CD14-positive monocyte (primary cell): Measurements from ENCODE around the gene ADCY7. TPM values are rescaled to one million over a fixed set of nuclear protein-coding genes. Genes with fewer than 3 reads are reported as not detected.

ENCODE experiments used
- DNase-seq, 3 donors: peaks; one replicate each; pipeline ENCODE4 v3.0.0-alpha.2; 2011 to 2022
- H2AFZ ChIP-seq: 2 replicates; pipeline ENCODE4 v1.6.0; 2012; ENCODE audit warnings: mild to moderate bottlenecking, low read depth, low read length, inconsistent platforms; ENCODE audit not compliant: insufficient read depth, poor library complexity, severe bottlenecking
- H3K27ac ChIP-seq, 2 donors: 1 replicate in 1 of 2; 2 replicates in 1 of 2; pipeline ENCODE4 v1.5.1; 2012 to 2013; ENCODE audit warnings: low read length in 2 of 2, control low read depth in 1 of 2, inconsistent platforms in 1 of 2, low read depth in 1 of 2, mild to moderate bottlenecking in 1 of 2
- H3K27me3 ChIP-seq, 2 donors: one replicate each; pipeline versions ENCODE4 v1.6.0 to v1.6.1; 2011 to 2013; ENCODE audit warnings: low read length in 2 of 2; ENCODE audit not compliant: control insufficient read depth in 2 of 2, insufficient read depth in 2 of 2
- H3K36me3 ChIP-seq, 2 donors: replicated peaks in 1 of 2; 1 replicate in 1 of 2; 2 replicates in 1 of 2; pipeline versions ENCODE4 v1.5.1 to v1.6.1; 2012 to 2013; ENCODE audit warnings: low read length in 2 of 2, control low read depth in 1 of 2, inconsistent platforms in 1 of 2, mild to moderate bottlenecking in 1 of 2; ENCODE audit not compliant: insufficient read depth in 2 of 2, control insufficient read depth in 1 of 2
- H3K4me1 ChIP-seq, 2 donors: 1 replicate in 1 of 2; 2 replicates in 1 of 2; pipeline versions ENCODE4 v1.5.1 to v1.6.1; 2012 to 2013; ENCODE audit warnings: low read length in 2 of 2, control low read depth in 1 of 2, inconsistent platforms in 1 of 2, mild to moderate bottlenecking in 1 of 2, moderate library complexity in 1 of 2; ENCODE audit not compliant: insufficient read depth in 2 of 2, control insufficient read depth in 1 of 2
- H3K4me2 ChIP-seq: replicated peaks from 2 replicates; pipeline ENCODE3; 2012; ENCODE audit warnings: low read length, moderate library complexity, mild to moderate bottlenecking; ENCODE audit not compliant: poor library complexity, severe bottlenecking; ENCODE audit errors: extremely low read depth
- H3K4me3 ChIP-seq, 3 experiments: fragments of 200-600 bp in 1 of 3; sonication (generic) in 1 of 3; replicated peaks in 1 of 3; 1 replicate in 2 of 3; 2 replicates in 1 of 3; pipeline ENCODE4 v1.5.1; 2011 to 2013; ENCODE audit warnings: low read length in 3 of 3, mild to moderate bottlenecking in 3 of 3, control low read depth in 2 of 3, low read depth in 2 of 3, inconsistent platforms in 1 of 3, moderate library complexity in 1 of 3
- H3K79me2 ChIP-seq: 2 replicates; pipeline ENCODE4 v1.6.0; 2012; ENCODE audit warnings: mild to moderate bottlenecking, control low read depth, inconsistent platforms, low read length, moderate library complexity; ENCODE audit not compliant: insufficient read depth
- H3K9ac ChIP-seq: 2 replicates; pipeline ENCODE4 v1.6.0; 2017; ENCODE audit warnings: low read length, mild to moderate bottlenecking; ENCODE audit not compliant: insufficient read depth, poor library complexity, severe bottlenecking
- H3K9me3 ChIP-seq, 2 donors: replicated peaks in 1 of 2; 1 replicate in 1 of 2; 2 replicates in 1 of 2; pipeline versions ENCODE4 v1.5.1 to v1.6.1; 2012 to 2013; ENCODE audit warnings: low read length in 2 of 2, control low read depth in 1 of 2; ENCODE audit not compliant: control insufficient read depth in 1 of 2, insufficient read depth in 1 of 2
- H4K20me1 ChIP-seq: 2 replicates; pipeline ENCODE4 v1.6.0; 2012; ENCODE audit warnings: mild to moderate bottlenecking, low read length, control low read depth, moderate library complexity; ENCODE audit not compliant: insufficient read depth
- H3K27ac Mint-ChIP-seq, 7 donors: one replicate each; pipeline ENCODE4 v1.8.0; 2020; ENCODE audit warnings: mild to moderate bottlenecking in 7 of 7, mixed read lengths in 7 of 7, moderate library complexity in 6 of 7, inconsistent platforms in 2 of 7
- H3K27me3 Mint-ChIP-seq, 3 donors: one replicate each; pipeline ENCODE4 v1.8.0; 2021 to 2022; ENCODE audit warnings: low read depth in 3 of 3, mild to moderate bottlenecking in 3 of 3, mixed read lengths in 3 of 3, moderate library complexity in 3 of 3, inconsistent platforms in 1 of 3
- H3K36me3 Mint-ChIP-seq, 2 donors: one replicate each; pipeline ENCODE4 v1.8.0; 2020; ENCODE audit warnings: mixed read lengths in 2 of 2, inconsistent platforms in 1 of 2, mild to moderate bottlenecking in 1 of 2
- H3K4me1 Mint-ChIP-seq: one replicate; pipeline ENCODE4 v1.8.0; 2020; ENCODE audit warnings: mild to moderate bottlenecking, mixed read lengths
- H3K4me3 Mint-ChIP-seq, 2 donors: one replicate each; pipeline ENCODE4 v1.8.0; 2020; ENCODE audit warnings: mild to moderate bottlenecking in 2 of 2, mixed read lengths in 2 of 2, moderate library complexity in 1 of 2
- H3K9me3 Mint-ChIP-seq, 7 donors: one replicate each; pipeline ENCODE4 v1.8.0; 2020 to 2022; ENCODE audit warnings: mixed read lengths in 7 of 7, mild to moderate bottlenecking in 6 of 7, moderate library complexity in 6 of 7, inconsistent platforms in 2 of 7
- WGBS: methylation state at CpG from one replicate; pipeline ENCODE4 v1.1.5; 2013; ENCODE audit warnings: missing lambda C conversion rate; ENCODE audit not compliant: insufficient coverage; 5-methylcytosine and 5-hydroxymethylcytosine counted together
- intact Hi-C, 2 donors: fragments of 100-400 bp; cut with micrococcal nuclease; formaldehyde crosslinking; loops; one replicate each; pipeline versions ENCODE4 v1.15.0 to v1.15.1; 2023
- polyA minus RNA-seq: library from RNA; depleted of rRNA, polyadenylated mRNA; stranded (reverse); fragments of >200 nt; gene quantifications from 2 replicates; pipeline ENCODE4 v1.2.3, GENCODE V29; 2012
- polyA plus RNA-seq, 3 donors: library from polyadenylated mRNA; depleted of rRNA in 1 of 3; unstranded in 2 of 3; stranded (reverse) in 1 of 3; fragments of 300-500 nt in 2 of 3; fragments of >200 nt in 1 of 3; fragmentation: Illumina TruSeq in 2 of 3; gene quantifications; 1 replicate in 2 of 3; 2 replicates in 1 of 3; pipeline ENCODE4 v1.2.3, GENCODE V29; 2012 to 2021
- total RNA-seq, 12 experiments: library from RNA in 1 of 12; stranded (reverse) in 1 of 12; fragments of 120-200 nt in 1 of 12; gene quantifications; one replicate each; pipeline ENCODE4 v1.2.4 and lab custom pipeline; 2013 to 2026; ENCODE audit warnings: mixed read lengths in 6 of 12, inconsistent platforms in 1 of 12
- TF ChIP-seq, protein P1 (sequence below): fragments of 200-600 bp; IDR thresholded peaks from one replicate; pipeline ENCODE4 v1.8.0; 2022; ENCODE audit warnings: antibody characterized with exemption, mild to moderate bottlenecking

Gene ADCY7
- 158 TPM for total RNA-seq (2013)
- polyA plus RNA-seq: 100 to 1,000 TPM in 1 of 3 donors, 10 to 100 TPM in 2; 53.1 to 230 (median 91.5) TPM
- 316 and 332 TPM in 2 replicates for polyA minus RNA-seq
- 35.4 to 305 (median 242) reads per million in 11 experiments for total RNA-seq (lab: John Stamatoyannopoulos, UW)

DNA sequence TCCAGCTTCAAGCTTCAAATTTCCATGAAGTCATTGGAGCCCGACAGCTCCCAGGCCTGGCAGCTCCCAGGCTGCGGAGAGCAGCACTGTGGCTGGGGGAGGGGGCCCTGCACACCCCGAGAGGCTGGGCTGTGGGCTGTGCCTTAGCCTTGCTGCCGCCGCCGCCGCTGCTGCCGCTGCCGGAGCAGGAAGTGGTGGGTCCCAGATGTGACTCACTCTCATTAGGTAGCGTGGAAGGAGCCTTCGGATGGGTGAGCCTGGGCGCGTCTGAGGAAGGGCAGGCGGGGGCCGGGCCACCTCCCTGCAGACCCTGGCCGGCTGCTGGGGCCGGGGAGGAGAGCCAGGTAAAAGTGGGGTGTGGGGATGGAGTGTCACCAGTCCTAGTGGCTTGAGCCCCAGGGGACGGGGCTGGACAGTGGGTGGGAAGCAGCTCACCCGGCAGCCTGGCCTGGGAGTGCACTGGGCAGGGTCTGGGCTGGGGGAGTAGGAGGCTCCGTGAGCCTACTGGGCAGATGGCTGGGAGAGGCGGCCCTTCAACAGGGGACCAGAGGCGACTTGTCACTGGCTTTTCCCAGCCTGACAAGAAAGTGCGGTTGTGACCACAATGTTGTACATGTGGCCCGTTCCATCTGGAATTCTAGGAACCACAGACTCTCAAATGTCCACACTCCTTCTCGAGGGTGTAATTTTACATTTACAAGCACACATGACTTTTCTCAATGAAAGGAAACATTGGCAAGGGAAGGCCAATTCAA, at the start of gene ADCY7:
Gene ADCY7, plus strand, starts transcription at position 215 of the 755 bp plus-strand sequence. CDS start 21,629 bp downstream, outside the sequence.
- Mint-ChIP-seq H3K4me3 (peak within 1 kb of the TSS; percentile 72 to 89), H3K27ac (peak within 1 kb of the TSS; percentile 85 to 97 (median 90)), H3K4me1 (peaks cover 86% of the 10 kb centered on the region), H3K9me3 (peaks cover 0 to 3% (median 0%) of the 10 kb centered on the region in 7 donors), H3K36me3 (peaks cover 11 to 12% of the 10 kb centered on the region in 2 donors), H3K27me3 (peaks cover 0 to 6% (median 0%) of the 10 kb centered on the region in 3 donors)
- Histone ChIP-seq H3K36me3 (no peaks in the 10 kb centered on the region), H3K4me1 (peaks cover 75 to 83% of the 10 kb centered on the region in 2 donors), H2AFZ (peak within 1 kb of the TSS; percentile 73), H3K27me3 (no peaks in the 10 kb centered on the region), H3K79me2 (peaks cover 78% of the 10 kb centered on the region), H4K20me1 (no peaks in the 10 kb centered on the region), H3K9me3 (no peaks in the 10 kb centered on the region), H3K4me2 (peak within 1 kb of the TSS; percentile 95), H3K4me3 (peak within 1 kb of the TSS; percentile 40 to 80 (median 62)), H3K9ac (peak within 1 kb of the TSS; percentile 86), H3K27ac (peak within 1 kb of the TSS; percentile 53 to 97)
- peak; percentile 77 to 88 (median 85) for DNase-seq
- TF ChIP-seq, protein P1, sequence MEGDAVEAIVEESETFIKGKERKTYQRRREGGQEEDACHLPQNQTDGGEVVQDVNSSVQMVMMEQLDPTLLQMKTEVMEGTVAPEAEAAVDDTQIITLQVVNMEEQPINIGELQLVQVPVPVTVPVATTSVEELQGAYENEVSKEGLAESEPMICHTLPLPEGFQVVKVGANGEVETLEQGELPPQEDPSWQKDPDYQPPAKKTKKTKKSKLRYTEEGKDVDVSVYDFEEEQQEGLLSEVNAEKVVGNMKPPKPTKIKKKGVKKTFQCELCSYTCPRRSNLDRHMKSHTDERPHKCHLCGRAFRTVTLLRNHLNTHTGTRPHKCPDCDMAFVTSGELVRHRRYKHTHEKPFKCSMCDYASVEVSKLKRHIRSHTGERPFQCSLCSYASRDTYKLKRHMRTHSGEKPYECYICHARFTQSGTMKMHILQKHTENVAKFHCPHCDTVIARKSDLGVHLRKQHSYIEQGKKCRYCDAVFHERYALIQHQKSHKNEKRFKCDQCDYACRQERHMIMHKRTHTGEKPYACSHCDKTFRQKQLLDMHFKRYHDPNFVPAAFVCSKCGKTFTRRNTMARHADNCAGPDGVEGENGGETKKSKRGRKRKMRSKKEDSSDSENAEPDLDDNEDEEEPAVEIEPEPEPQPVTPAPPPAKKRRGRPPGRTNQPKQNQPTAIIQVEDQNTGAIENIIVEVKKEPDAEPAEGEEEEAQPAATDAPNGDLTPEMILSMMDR: no peak
- intact Hi-C loops: loop anchor here (1.0 to 10.0 kb wide), 2 partner anchors 13 to 232 kb away; no protein-coding TSS in a partner anchor
- under 1% methylated on average over 22 of the region's 25 CpGs for WGBS

DNA sequence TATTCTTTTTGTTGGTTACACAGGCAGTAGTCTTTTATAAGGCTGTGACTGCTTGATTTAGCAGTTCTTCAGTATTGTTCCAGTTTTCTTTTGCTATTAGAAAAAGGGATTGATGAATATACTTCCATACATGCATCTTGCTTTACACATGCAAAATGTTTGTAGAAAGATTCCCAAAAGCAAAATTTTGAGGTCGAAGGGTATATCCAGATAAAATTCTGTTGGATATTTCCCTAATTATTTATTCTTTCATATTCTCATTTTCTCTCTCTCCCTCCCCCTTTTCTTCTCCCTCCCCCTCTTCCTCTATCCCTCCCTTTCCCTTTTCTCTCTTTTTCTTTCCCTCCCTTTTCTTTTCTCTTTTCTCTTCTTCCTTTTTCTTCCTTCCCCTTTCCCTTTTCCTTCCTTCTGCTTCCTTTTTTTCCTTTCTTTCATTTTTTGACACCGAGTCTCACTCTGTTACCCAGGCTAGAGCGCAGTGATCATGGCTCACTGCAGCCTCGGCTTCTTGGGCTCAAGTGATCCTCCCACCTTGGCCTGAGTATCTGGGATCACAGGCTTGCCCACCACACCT, 46.9 kb upstream of the ADCY7 start:
- no peak overlapping the region for H3K4me3 Mint-ChIP-seq
- H3K36me3 Mint-ChIP-seq: peaks cover 74 to 88% of the 10 kb centered on the region in 2 donors
- H4K20me1 ChIP-seq: peaks cover 4% of the 10 kb centered on the region
- no peaks in the 10 kb centered on the region for H3K79me2 ChIP-seq
- no peak overlapping the region for H3K4me2 ChIP-seq
- H3K9me3 Mint-ChIP-seq: no peaks in the 10 kb centered on the region
- intact Hi-C loops: loop anchor here in 1 of 2 donors (10.0 kb wide), 1 partner anchor 145 kb away; the partner anchor contains the start of gene BRD7
- TF ChIP-seq, protein P1: no peak
- H3K27me3 ChIP-seq: no peaks in the 10 kb centered on the region
- H2AFZ ChIP-seq: no peak overlapping the region
- H3K36me3 ChIP-seq: peaks cover 83 to 94% of the 10 kb centered on the region in 2 donors
- H3K4me1 Mint-ChIP-seq: no peaks in the 10 kb centered on the region
- H3K9me3 ChIP-seq: no peaks in the 10 kb centered on the region
- H3K27ac Mint-ChIP-seq: peak overlapping the region in 1 of 7 donors; percentile 34
- H3K27me3 Mint-ChIP-seq: no peaks in the 10 kb centered on the region
- no peak overlapping the region for H3K9ac ChIP-seq
- H3K27ac ChIP-seq: no peak overlapping the region
- 91% methylated on average over 4 of the region's 4 CpGs for WGBS
- no peak for DNase-seq
- no peaks in the 10 kb centered on the region for H3K4me1 ChIP-seq
- H3K4me3 ChIP-seq: no peak overlapping the region
